ENCODE data around the gene ABAT.

ABAT gene

GRCh38 chr16:8696880-8697279, 22.5 kb downstream of the ABAT start:
- Histone ChIP-seq H3K4me2 (ENCODE audit: low read length) (no peak overlapping the region), H3K9me3 (ENCODE audit: low read length) (no peaks in the 10 kb centered on the region), H3K27ac (ENCODE audit: low read depth, low read length, poor library complexity, severe bottlenecking) (no peak overlapping the region), H3K27me3 (ENCODE audit: insufficient read depth, low read length) (no peaks in the 10 kb centered on the region), H3K9me2 (ENCODE audit: low read depth, low read length) (no peaks in the 10 kb centered on the region), H4K20me1 (ENCODE audit: insufficient read depth, low read length) (no peaks in the 10 kb centered on the region), H3F3A (ENCODE audit: insufficient read depth, low read length) (no peaks in the 10 kb centered on the region), H3K9ac (ENCODE audit: low read length) (no peak overlapping the region), H3K4me1 (ENCODE audit: insufficient read depth, low read length, severe bottlenecking) (no peaks in the 10 kb centered on the region), H3K4me3 (ENCODE audit: low read depth, low read length, poor library complexity, severe bottlenecking) (no peak overlapping the region), H3K36me3 (ENCODE audit: insufficient read depth, low read length) (no peaks in the 10 kb centered on the region), H3K79me2 (ENCODE audit: insufficient read depth, low read length) (no peaks in the 10 kb centered on the region), H2AFZ (ENCODE audit: low read length) (no peak overlapping the region)
- no peak for TF ChIP-seq CTCF (IDR thresholded peaks at IDR 0.05; ENCODE audit: low read length)
- TF ChIP-seq EZH2 (IDR thresholded peaks at IDR 0.05; ENCODE audit: borderline replicate concordance, low read length): no peak

GRCh38 chr16:8697965-8698364, 23.5 kb downstream of the ABAT start:
- no peaks in the 10 kb centered on the region for H3K36me3 ChIP-seq (ENCODE audit: insufficient read depth, low read length)
- no peaks in the 10 kb centered on the region for H3K27me3 ChIP-seq (ENCODE audit: insufficient read depth, low read length)
- no peaks in the 10 kb centered on the region for H4K20me1 ChIP-seq (ENCODE audit: insufficient read depth, low read length)
- no peaks in the 10 kb centered on the region for H3K79me2 ChIP-seq (ENCODE audit: insufficient read depth, low read length)
- H3K9me3 ChIP-seq (ENCODE audit: low read length): no peaks in the 10 kb centered on the region
- H3K9me2 ChIP-seq (ENCODE audit: low read depth, low read length): no peaks in the 10 kb centered on the region
- H2AFZ ChIP-seq (ENCODE audit: low read length): no peak overlapping the region
- TF ChIP-seq EZH2 (IDR thresholded peaks at IDR 0.05; ENCODE audit: borderline replicate concordance, low read length): no peak
- TF ChIP-seq CTCF (IDR thresholded peaks at IDR 0.05; ENCODE audit: low read length): no peak
- no peaks in the 10 kb centered on the region for H3F3A ChIP-seq (ENCODE audit: insufficient read depth, low read length)
- no peak overlapping the region for H3K4me3 ChIP-seq (ENCODE audit: low read depth, low read length, poor library complexity, severe bottlenecking)
- H3K4me2 ChIP-seq (ENCODE audit: low read length): no peak overlapping the region
- H3K9ac ChIP-seq (ENCODE audit: low read length): no peak overlapping the region
- H3K27ac ChIP-seq (ENCODE audit: low read depth, low read length, poor library complexity, severe bottlenecking): no peak overlapping the region
- H3K4me1 ChIP-seq (ENCODE audit: insufficient read depth, low read length, severe bottlenecking): no peaks in the 10 kb centered on the region

- H3K9me3 ChIP-seq (ENCODE audit: low read length): no peaks in the 10 kb centered on the region
- no peaks in the 10 kb centered on the region for H3K9me2 ChIP-seq (ENCODE audit: low read depth, low read length)
- no peaks in the 10 kb centered on the region for H4K20me1 ChIP-seq (ENCODE audit: insufficient read depth, low read length)
- no peaks in the 10 kb centered on the region for H3K27me3 ChIP-seq (ENCODE audit: insufficient read depth, low read length)
- H3K4me1 ChIP-seq (ENCODE audit: insufficient read depth, low read length, severe bottlenecking): no peaks in the 10 kb centered on the region
- no peak overlapping the region for H3K4me3 ChIP-seq (ENCODE audit: low read depth, low read length, poor library complexity, severe bottlenecking)
- no peaks in the 10 kb centered on the region for H3K79me2 ChIP-seq (ENCODE audit: insufficient read depth, low read length)
- H3K9ac ChIP-seq (ENCODE audit: low read length): no peak overlapping the region
- H3K36me3 ChIP-seq (ENCODE audit: insufficient read depth, low read length): no peaks in the 10 kb centered on the region
- no peak for TF ChIP-seq CTCF (IDR thresholded peaks at IDR 0.05; ENCODE audit: low read length)
- no peak for TF ChIP-seq EZH2 (IDR thresholded peaks at IDR 0.05; ENCODE audit: borderline replicate concordance, low read length)
- H3K4me2 ChIP-seq (ENCODE audit: low read length): no peak overlapping the region
- no peak overlapping the region for H3K27ac ChIP-seq (ENCODE audit: low read depth, low read length, poor library complexity, severe bottlenecking)
- no peak overlapping the region for H2AFZ ChIP-seq (ENCODE audit: low read length)
- H3F3A ChIP-seq (ENCODE audit: insufficient read depth, low read length): no peaks in the 10 kb centered on the region
Observed at GRCh38 chr16:8703693-8704092, 29.3 kb downstream of the ABAT start.

All from OCI-LY1 (cell line).